Fibroblast of lung (primary cell): ENCODE measurements around the gene ZNF577.

Experiments used
- EZH2 ChIP-seq: IDR thresholded peaks from 2 replicates; pipeline ENCODE4 v1.5.1; 2012; ENCODE audit warnings: low read length, control low read depth, mild to moderate bottlenecking; ENCODE audit errors: missing control alignments
- TF ChIP-seq, protein P1 (sequence below), 2 donors: IDR thresholded peaks in 1 of 2; conservative IDR thresholded peaks in 1 of 2; 1 replicate in 1 of 2; 2 replicates in 1 of 2; pipeline ENCODE4 v1.5.1; 2011 to 2012; ENCODE audit warnings: low read length in 2 of 2, control low read depth in 1 of 2, inconsistent platforms in 1 of 2, low read depth in 1 of 2, mild to moderate bottlenecking in 1 of 2

GRCh38 chr19:51837145-51837544 is 50.6 kb downstream of the ZNF577 start:
- TF ChIP-seq, protein P1, sequence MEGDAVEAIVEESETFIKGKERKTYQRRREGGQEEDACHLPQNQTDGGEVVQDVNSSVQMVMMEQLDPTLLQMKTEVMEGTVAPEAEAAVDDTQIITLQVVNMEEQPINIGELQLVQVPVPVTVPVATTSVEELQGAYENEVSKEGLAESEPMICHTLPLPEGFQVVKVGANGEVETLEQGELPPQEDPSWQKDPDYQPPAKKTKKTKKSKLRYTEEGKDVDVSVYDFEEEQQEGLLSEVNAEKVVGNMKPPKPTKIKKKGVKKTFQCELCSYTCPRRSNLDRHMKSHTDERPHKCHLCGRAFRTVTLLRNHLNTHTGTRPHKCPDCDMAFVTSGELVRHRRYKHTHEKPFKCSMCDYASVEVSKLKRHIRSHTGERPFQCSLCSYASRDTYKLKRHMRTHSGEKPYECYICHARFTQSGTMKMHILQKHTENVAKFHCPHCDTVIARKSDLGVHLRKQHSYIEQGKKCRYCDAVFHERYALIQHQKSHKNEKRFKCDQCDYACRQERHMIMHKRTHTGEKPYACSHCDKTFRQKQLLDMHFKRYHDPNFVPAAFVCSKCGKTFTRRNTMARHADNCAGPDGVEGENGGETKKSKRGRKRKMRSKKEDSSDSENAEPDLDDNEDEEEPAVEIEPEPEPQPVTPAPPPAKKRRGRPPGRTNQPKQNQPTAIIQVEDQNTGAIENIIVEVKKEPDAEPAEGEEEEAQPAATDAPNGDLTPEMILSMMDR (conservative IDR thresholded peaks at IDR 0.05 in 1 of 2, IDR thresholded peaks at IDR 0.05 in 1 of 2; ENCODE audit: low read depth in 1 of 2, low read length in 2 of 2) = no peak
- TF ChIP-seq EZH2 = no peak
